ENCODE measurements around the gene TANC1.

Gene TANC1

DNA sequence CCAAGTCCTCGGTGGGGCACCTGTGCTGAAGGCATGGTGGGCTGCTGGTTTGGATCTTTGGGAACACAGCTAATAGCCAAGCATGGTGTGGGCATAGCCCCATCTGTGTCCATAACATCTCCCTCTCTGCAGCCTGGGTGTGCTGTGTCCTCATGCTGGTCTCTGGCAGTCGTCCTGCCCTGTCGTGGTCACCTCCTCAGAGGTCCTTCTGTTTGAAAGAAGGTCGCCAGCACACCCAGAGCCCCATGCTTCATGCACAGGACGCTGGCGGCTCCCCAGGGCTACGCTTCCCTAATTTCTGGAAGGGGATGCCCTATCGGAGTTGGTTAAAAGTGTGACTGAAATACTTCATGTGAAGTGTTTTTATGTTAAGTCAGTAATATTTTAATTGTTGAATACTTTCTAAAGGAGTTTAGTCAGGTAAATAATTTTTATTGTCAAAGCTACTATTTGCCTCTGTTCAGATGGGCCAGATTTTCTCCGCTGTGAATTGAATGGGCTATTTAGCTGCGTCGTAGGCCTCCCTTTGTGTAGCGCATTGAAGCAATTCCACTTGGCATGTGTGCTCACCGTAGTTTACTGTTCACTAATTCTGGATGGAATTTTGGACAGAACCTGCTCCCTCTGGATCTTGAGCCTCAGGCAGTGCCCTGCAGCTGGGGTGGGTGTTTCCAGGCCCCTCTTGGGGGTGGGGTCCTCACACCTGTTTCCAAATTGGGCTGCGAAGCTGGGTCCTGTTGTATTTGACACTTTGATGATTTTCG lies 236.1 kb downstream of the TANC1 start:
- Histone ChIP-seq H3K4me1 (ENCODE audit: insufficient read depth, low read length) (no peaks in the 10 kb centered on the region; the same call in 1 of the 2 replicates), H3K4me3 (ENCODE audit: low read length) (no peak overlapping the region), H3K9me3 (ENCODE audit: insufficient read depth, low read depth, low read length) (no peaks in the 10 kb centered on the region), H3K36me3 (ENCODE audit: insufficient read depth, low read length) (no peaks in the 10 kb centered on the region), H3K27me3 (ENCODE audit: insufficient read depth, low read length) (peaks cover 17% of the 10 kb centered on the region), H3K27ac (ENCODE audit: low read depth, low read length) (no peak overlapping the region), H3K9ac (ENCODE audit: low read depth, low read length) (no peak overlapping the region)
- WGBS: 94% methylated on average over 15 of the region's 15 CpGs

DNA sequence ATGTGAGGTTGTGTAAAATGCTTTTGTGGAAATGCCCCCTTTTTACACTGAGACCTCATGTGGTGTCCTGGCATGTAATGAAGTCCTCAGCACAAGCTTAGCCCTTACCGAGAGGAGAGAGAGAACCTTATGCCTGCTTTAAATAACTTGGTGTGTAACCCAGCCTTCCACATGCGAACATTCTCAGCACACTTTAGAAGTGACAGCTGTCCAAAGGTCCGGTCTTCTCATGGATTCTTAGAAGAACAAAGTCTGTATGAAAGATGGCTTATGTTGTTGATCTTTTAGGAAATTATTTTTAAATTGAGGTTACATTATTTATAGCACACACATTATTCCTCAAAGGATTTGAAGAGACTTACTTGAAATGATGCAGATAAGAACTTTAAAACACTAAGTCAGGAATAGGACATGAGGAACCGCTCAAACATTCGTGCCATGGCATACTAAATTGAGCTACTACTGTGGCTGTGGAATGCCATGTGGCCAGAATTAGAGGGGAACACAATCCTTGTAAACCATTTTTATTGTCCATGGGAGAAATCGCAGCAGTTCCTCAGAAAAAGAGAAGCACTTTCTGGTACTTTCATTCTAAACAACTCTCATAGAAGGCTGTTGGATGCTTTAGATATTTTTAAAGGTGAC lies 238.4 kb downstream of the TANC1 start:
- Histone ChIP-seq H3K27me3 (ENCODE audit: insufficient read depth, low read length) (peaks cover 33% of the 10 kb centered on the region), H3K36me3 (ENCODE audit: insufficient read depth, low read length) (no peaks in the 10 kb centered on the region), H3K9me3 (ENCODE audit: insufficient read depth, low read depth, low read length) (no peaks in the 10 kb centered on the region), H3K9ac (ENCODE audit: low read depth, low read length) (no peak overlapping the region), H3K27ac (ENCODE audit: low read depth, low read length) (no peak overlapping the region), H3K4me1 (ENCODE audit: insufficient read depth, low read length) (peaks cover 4% of the 10 kb centered on the region), H3K4me3 (ENCODE audit: low read length) (no peak overlapping the region)
- 98% methylated on average over 6 of the region's 6 CpGs for WGBS

DNA sequence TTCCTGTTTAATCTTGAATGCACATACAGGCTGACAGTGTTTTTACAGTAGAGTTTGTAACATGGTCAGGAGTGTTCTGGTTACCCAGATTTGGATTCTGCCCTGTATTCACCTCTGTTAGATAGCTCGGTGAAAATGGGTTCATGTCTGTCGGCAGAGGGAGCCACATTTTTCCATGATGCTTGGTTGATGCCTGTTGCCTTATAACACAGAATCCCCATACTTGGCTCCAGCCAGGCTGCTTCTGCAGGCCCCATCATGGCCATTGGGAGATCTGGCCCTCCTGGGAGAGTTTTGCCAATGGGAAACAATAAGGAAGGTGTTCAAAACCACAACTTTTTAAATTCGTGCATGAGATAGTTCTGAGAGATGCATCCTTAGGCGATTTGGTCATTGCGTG lies 240.0 kb downstream of the TANC1 start:
- H3K9ac ChIP-seq (ENCODE audit: low read depth, low read length): no peak overlapping the region
- H3K36me3 ChIP-seq (ENCODE audit: insufficient read depth, low read length): no peaks in the 10 kb centered on the region
- 90% methylated on average over 5 of the region's 5 CpGs for WGBS
- peaks cover 47% of the 10 kb centered on the region for H3K27me3 ChIP-seq (ENCODE audit: insufficient read depth, low read length)
- H3K4me1 ChIP-seq (ENCODE audit: insufficient read depth, low read length): peaks cover 12% of the 10 kb centered on the region
- no peak overlapping the region for H3K27ac ChIP-seq (ENCODE audit: low read depth, low read length)
- no peak overlapping the region for H3K4me3 ChIP-seq (ENCODE audit: low read length)
- H3K9me3 ChIP-seq (ENCODE audit: insufficient read depth, low read depth, low read length): no peaks in the 10 kb centered on the region

DNA sequence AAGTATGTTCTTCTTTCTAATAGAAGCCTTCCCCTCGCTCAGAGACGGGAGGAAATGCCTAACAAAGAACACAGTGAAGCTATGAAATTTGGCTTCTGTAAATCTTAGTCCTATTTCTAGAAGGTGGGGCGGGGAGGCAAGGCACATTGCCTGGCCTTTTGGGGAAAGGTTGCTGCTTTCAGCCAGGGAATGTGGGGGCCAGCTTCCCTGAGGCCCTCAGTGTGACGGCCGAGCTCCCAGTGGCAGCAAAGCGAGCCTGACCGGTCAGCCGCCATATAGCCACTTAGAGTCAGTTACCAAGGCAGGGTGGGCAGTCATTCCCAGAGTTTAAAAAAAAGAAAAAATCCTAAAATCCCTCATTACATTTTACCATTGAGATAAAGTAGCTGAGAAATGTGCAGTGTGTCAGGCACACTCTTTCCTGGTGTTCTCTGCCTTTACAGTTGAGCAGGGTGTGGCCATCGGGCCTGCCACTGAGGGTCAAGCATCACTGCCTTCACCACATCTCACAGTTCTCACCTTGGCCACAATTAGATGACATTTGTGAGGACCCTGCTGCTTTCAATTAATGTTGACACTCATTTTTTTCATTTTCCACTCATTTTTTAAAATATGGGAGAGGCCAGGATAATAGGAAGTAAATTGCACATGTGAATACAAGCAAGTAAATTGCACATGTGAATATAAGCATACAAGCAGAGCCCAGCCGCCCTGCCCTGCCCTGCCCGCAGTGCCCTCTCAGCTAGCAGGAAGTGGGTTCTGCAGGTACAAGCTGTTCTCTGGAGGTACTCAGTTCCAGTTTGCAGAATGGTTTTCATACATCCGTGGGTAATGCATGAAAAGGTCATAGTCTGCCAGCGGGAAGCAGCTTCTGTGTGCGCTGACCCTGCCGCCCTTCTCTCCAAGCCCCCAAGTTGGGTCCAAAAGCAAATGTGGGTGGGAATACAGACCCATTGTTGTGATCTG lies 241.2 kb downstream of the TANC1 start:
- H3K27ac ChIP-seq (ENCODE audit: low read depth, low read length): no peak overlapping the region
- H3K36me3 ChIP-seq (ENCODE audit: insufficient read depth, low read length): no peaks in the 10 kb centered on the region
- WGBS: 92% methylated on average over 15 of the region's 15 CpGs
- H3K4me3 ChIP-seq (ENCODE audit: low read length): no peak overlapping the region
- peaks cover 58% of the 10 kb centered on the region for H3K27me3 ChIP-seq (ENCODE audit: insufficient read depth, low read length)
- no peak overlapping the region for H3K9ac ChIP-seq (ENCODE audit: low read depth, low read length)
- H3K9me3 ChIP-seq (ENCODE audit: insufficient read depth, low read depth, low read length): no peaks in the 10 kb centered on the region
- peaks cover 12% of the 10 kb centered on the region for H3K4me1 ChIP-seq (ENCODE audit: insufficient read depth, low read length)

DNA sequence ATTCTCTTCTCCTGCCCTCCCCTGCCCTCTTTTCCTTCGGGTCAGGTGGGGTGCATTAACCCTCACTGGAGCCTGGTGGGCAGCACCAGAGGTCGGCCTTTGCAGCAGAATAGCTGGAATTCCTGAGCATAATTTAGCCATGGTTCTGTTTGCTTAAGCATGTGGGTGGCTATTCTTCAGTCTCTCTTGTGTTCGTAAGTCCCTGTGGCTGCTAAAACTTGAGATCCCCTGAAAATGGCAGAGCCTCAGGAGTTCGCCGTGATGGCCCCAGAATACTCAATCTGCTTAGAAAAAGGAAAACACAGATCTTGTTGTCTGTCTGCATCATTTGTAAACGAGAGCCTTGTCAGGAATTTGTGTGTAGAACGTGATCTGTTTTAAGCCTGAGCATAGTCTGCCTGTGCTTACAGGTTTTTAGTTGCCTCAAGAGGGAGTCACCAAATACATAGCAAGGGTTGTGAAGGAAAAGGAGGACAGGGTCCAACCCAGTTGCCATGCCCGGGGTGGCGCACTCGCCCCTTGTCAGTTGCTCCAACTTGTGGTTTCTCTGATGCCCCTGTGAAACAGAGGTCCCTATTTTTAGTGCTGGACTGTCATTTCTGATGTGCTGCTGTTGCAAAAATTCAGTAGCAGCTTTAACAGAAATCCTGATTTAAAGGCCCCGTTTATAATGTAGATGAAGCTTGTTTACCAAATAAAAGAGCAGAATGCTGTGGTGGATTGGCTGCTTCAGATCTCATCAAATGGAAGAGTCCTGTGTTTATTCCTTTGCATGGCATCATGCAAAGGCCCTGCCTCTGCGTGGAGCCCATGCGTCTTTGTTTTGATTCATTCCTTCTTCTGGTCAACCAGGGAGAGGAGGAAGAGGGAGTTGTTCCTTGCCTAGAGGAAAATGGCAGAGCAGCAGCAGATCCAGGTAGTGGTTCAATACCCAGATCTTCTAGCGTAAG lies 243.3 kb downstream of the TANC1 start:
- H3K9me3 ChIP-seq (ENCODE audit: insufficient read depth, low read depth, low read length): no peaks in the 10 kb centered on the region
- no peaks in the 10 kb centered on the region for H3K36me3 ChIP-seq (ENCODE audit: insufficient read depth, low read length)
- H3K4me3 ChIP-seq (ENCODE audit: low read length): peak overlapping the region; percentile 13; the same call in 1 of the 2 replicates
- peaks cover 12% of the 10 kb centered on the region for H3K4me1 ChIP-seq (ENCODE audit: insufficient read depth, low read length)
- 16% methylated on average over 14 of the region's 14 CpGs for WGBS
- peaks cover 76% of the 10 kb centered on the region for H3K27me3 ChIP-seq (ENCODE audit: insufficient read depth, low read length)
- H3K27ac ChIP-seq (ENCODE audit: low read depth, low read length): peak overlapping the region; percentile 85
- no peak overlapping the region for H3K9ac ChIP-seq (ENCODE audit: low read depth, low read length)

DNA sequence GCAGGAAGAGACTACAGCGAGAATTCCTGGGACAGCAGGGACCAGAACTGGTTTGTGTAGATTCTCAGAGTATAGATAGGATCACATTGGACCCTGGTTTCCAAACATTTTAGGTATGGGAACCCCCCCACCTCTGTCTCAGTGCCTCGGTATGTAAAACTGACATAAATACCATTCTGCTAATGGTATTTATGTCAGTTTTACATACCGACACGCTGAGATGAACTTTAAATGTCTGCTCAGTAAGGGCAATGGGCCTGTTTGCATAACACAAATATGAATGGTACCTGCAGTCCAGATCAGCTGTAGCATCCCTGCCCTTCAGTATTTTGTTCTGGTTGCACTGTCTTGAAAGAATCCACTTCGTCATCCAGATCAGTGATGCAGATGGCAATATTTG lies 244.9 kb downstream of the TANC1 start:
- Histone ChIP-seq H3K9ac (ENCODE audit: low read depth, low read length) (no peak overlapping the region), H3K27me3 (ENCODE audit: insufficient read depth, low read length) (peaks cover 71% of the 10 kb centered on the region), H3K9me3 (ENCODE audit: insufficient read depth, low read depth, low read length) (no peaks in the 10 kb centered on the region), H3K4me3 (ENCODE audit: low read length) (no peak overlapping the region), H3K27ac (ENCODE audit: low read depth, low read length) (no peak overlapping the region), H3K36me3 (ENCODE audit: insufficient read depth, low read length) (no peaks in the 10 kb centered on the region), H3K4me1 (ENCODE audit: insufficient read depth, low read length) (peaks cover 12% of the 10 kb centered on the region)
- 90% methylated on average over 5 of the region's 5 CpGs for WGBS

DNA sequence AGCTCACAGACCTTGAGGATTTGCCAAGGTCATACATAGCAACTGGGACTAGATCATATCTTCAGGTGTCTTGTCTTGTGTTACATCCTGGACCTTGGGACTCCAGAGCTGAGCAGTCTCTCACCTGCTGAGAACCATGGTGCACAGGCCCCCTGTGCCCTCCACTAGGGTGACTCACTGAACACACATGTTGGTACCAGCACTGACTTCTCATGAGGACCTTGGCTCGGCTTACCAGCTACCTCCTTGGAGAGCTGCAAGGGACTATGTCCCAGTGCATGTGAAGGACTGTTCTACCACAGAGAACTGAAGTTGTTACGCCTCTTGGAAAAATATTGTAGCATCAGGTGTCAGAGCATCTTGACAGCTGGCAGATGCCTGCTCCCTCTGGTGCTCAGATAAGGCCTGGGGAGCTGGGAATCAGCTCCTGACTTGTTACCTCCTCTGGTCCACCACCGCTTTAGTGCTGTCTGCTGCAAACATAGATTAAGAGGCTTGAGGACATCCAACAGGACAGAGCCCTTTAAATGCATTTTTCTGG lies 246.0 kb downstream of the TANC1 start:
- H3K9me3 ChIP-seq (ENCODE audit: insufficient read depth, low read depth, low read length): no peaks in the 10 kb centered on the region
- peaks cover 60% of the 10 kb centered on the region for H3K27me3 ChIP-seq (ENCODE audit: insufficient read depth, low read length)
- H3K27ac ChIP-seq (ENCODE audit: low read depth, low read length): no peak overlapping the region
- peaks cover 12% of the 10 kb centered on the region for H3K4me1 ChIP-seq (ENCODE audit: insufficient read depth, low read length)
- H3K36me3 ChIP-seq (ENCODE audit: insufficient read depth, low read length): no peaks in the 10 kb centered on the region
- WGBS: 92% methylated on average over 3 of the region's 3 CpGs
- no peak overlapping the region for H3K9ac ChIP-seq (ENCODE audit: low read depth, low read length)
- no peak overlapping the region for H3K4me3 ChIP-seq (ENCODE audit: low read length)

DNA sequence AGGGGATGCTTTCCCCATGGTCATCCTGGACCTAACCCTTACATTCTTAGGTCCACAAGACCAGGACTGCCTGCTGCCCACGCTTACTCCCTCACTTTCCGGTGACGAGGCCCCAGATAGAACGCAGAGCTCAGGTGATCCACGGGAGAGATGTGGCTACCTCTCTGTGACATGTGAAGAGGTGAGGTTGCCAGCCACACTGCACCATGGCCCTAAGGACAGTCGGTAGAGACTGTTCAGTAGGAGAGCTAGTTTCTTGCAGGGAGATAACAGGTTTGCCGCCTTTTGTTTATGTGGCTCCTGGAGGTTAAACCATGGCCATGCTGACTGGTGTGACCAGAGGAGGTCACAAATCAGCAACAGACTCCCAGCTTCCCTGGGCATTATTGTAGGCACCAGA lies 246.7 kb downstream of the TANC1 start:
- H3K36me3 ChIP-seq (ENCODE audit: insufficient read depth, low read length): no peaks in the 10 kb centered on the region
- no peak overlapping the region for H3K27ac ChIP-seq (ENCODE audit: low read depth, low read length)
- H3K4me3 ChIP-seq (ENCODE audit: low read length): no peak overlapping the region
- H3K4me1 ChIP-seq (ENCODE audit: insufficient read depth, low read length): peaks cover 12% of the 10 kb centered on the region
- H3K9ac ChIP-seq (ENCODE audit: low read depth, low read length): no peak overlapping the region
- H3K27me3 ChIP-seq (ENCODE audit: insufficient read depth, low read length): peaks cover 53% of the 10 kb centered on the region
- no peaks in the 10 kb centered on the region for H3K9me3 ChIP-seq (ENCODE audit: insufficient read depth, low read depth, low read length)
- 95% methylated on average over 7 of the region's 7 CpGs for WGBS

DNA sequence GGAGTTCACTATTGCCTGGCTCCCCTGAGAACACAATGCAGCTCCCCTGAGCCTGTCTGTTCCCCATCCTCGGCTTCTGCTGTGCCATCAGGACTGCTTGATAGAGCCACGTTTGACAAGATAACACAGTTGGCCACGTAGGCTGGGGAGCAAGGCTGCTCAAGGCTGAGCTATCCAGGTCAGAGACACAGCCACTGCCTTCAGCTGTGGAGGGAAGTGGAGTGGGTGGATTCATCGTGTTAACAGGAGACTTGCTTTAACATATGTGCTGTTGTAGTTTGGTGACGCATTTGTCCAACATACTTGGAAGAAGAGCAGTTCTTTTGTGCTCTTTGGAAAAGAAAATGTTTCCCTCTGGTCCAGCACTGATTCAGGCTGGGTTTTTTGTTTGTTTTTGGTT lies 249.2 kb downstream of the TANC1 start:
- Histone ChIP-seq H3K4me1 (ENCODE audit: insufficient read depth, low read length) (no peaks in the 10 kb centered on the region), H3K36me3 (ENCODE audit: insufficient read depth, low read length) (no peaks in the 10 kb centered on the region), H3K9ac (ENCODE audit: low read depth, low read length) (no peak overlapping the region), H3K27me3 (ENCODE audit: insufficient read depth, low read length) (peaks cover 37% of the 10 kb centered on the region), H3K27ac (ENCODE audit: low read depth, low read length) (no peak overlapping the region), H3K9me3 (ENCODE audit: insufficient read depth, low read depth, low read length) (no peaks in the 10 kb centered on the region), H3K4me3 (ENCODE audit: low read length) (no peak overlapping the region)
- WGBS: 92% methylated on average over 5 of the region's 5 CpGs

DNA sequence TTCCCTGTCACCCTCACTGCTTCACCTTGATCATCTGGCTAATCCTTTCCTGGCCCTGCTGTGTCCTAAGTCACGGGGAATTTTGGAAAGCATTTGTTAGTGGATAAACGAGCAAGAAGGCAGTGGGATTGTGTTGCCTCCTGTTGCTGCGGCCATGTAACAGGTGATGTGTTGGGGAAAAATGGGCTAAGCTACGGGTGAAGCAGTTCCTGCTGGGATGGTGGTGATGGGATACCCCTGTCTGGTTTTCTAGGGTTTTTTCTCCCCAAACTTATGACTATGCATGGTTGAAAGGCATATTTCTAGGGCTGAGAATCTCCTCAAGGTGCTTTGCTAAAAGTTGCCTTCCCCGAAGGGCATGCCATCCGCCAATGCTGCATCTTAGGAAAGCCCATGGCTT lies 249.9 kb downstream of the TANC1 start:
- Histone ChIP-seq H3K9me3 (ENCODE audit: insufficient read depth, low read depth, low read length) (no peaks in the 10 kb centered on the region), H3K4me3 (ENCODE audit: low read length) (no peak overlapping the region), H3K27ac (ENCODE audit: low read depth, low read length) (no peak overlapping the region), H3K36me3 (ENCODE audit: insufficient read depth, low read length) (no peaks in the 10 kb centered on the region), H3K9ac (ENCODE audit: low read depth, low read length) (no peak overlapping the region), H3K27me3 (ENCODE audit: insufficient read depth, low read length) (peaks cover 30% of the 10 kb centered on the region), H3K4me1 (ENCODE audit: insufficient read depth, low read length) (no peaks in the 10 kb centered on the region)
- 95% methylated on average over 6 of the region's 6 CpGs for WGBS

Measured in HUES64 (cell line).